Measurements from ENCODE around the gene PCSK1. TPM values are rescaled to one million over a fixed set of nuclear protein-coding genes. Genes with fewer than 3 reads are reported as not detected.

Gene PCSK1
- total RNA-seq, 6 experiments from 2014 or later, result not detected

GRCh38 chr5:96447949-96448348 lies 14.9 kb upstream of the PCSK1 start:
- Histone ChIP-seq H3K27me3 (no peaks in the 10 kb centered on the region), H3K4me1 (no peaks in the 10 kb centered on the region), H3K27ac (no peak overlapping the region), H3K36me3 (no peaks in the 10 kb centered on the region), H3K4me3 (no peak overlapping the region), H3K9me3 (no peaks in the 10 kb centered on the region)
- DNase-seq (no peak), ATAC-seq (no peak)
- WGBS (ENCODE audit: insufficient coverage, low coverage, low lambda C conversion rate, missing lambda C conversion rate), result 56% methylated on average over 1 of the region's 1 CpG
- TF ChIP-seq CTCF (IDR thresholded peaks at IDR 0.05) (no peak), POLR2A (IDR thresholded peaks at IDR 0.05) (no peak)
- intact Hi-C loops (cut with DNase I), result no loop called here

- ATAC-seq (no peak), DNase-seq (no peak)
- Histone ChIP-seq H3K4me3 (no peak overlapping the region), H3K27ac (no peak overlapping the region), H3K27me3 (no peaks in the 10 kb centered on the region), H3K36me3 (no peaks in the 10 kb centered on the region), H3K4me1 (no peaks in the 10 kb centered on the region), H3K9me3 (no peaks in the 10 kb centered on the region)
- intact Hi-C loops (cut with DNase I), result no loop called here
- WGBS (ENCODE audit: insufficient coverage, low coverage, low lambda C conversion rate, missing lambda C conversion rate), result 62% methylated on average over 2 of the region's 2 CpGs
- no peak for TF ChIP-seq POLR2A (IDR thresholded peaks at IDR 0.05)
- no peak for TF ChIP-seq CTCF (IDR thresholded peaks at IDR 0.05)
Observed at GRCh38 chr5:96440185-96440538, 7.1 kb upstream of the PCSK1 start.

GRCh38 chr5:96439477-96440184 lies 6.6 kb upstream of the PCSK1 start:
- peak in 1 of 4 donors; percentile 15 for ATAC-seq
- Histone ChIP-seq H3K4me3 (no peak overlapping the region), H3K9me3 (no peaks in the 10 kb centered on the region), H3K27ac (no peak overlapping the region), H3K4me1 (no peaks in the 10 kb centered on the region), H3K27me3 (no peaks in the 10 kb centered on the region), H3K36me3 (no peaks in the 10 kb centered on the region)
- DNase-seq, result no peak
- TF ChIP-seq CTCF (IDR thresholded peaks at IDR 0.05) (no peak), POLR2A (IDR thresholded peaks at IDR 0.05) (no peak)
- intact Hi-C loops (cut with DNase I), result no loop called here
- 27% methylated on average over 3 of the region's 3 CpGs for WGBS (ENCODE audit: insufficient coverage, low coverage, low lambda C conversion rate, missing lambda C conversion rate)

GRCh38 chr5:96434201-96434645 lies 1.2 kb upstream of the PCSK1 start:
- Histone ChIP-seq H3K4me3 (no peak overlapping the region), H3K27ac (no peak overlapping the region), H3K9me3 (no peaks in the 10 kb centered on the region), H3K4me1 (no peaks in the 10 kb centered on the region), H3K36me3 (no peaks in the 10 kb centered on the region), H3K27me3 (peaks cover 0 to 22% of the 10 kb centered on the region in 2 donors)
- peak; percentile 63 to 72 (median 63) for DNase-seq
- intact Hi-C loops (cut with DNase I), result no loop called here
- TF ChIP-seq CTCF (IDR thresholded peaks at IDR 0.05) (no peak), POLR2A (IDR thresholded peaks at IDR 0.05) (no peak)
- WGBS (ENCODE audit: insufficient coverage, low coverage, low lambda C conversion rate, missing lambda C conversion rate), result 9% methylated on average over 10 of the region's 11 CpGs
- peak; percentile 78 to 93 (median 88) for ATAC-seq

Data from right lobe of liver (tissue), 6 donors.